Measurements from ENCODE around the gene TRAK1. TPM values are rescaled to one million over a fixed set of nuclear protein-coding genes. Genes with fewer than 3 reads are reported as not detected.

Gene TRAK1
- total RNA-seq, 1 donor from 2014 or later: 36.1 TPM

DNA sequence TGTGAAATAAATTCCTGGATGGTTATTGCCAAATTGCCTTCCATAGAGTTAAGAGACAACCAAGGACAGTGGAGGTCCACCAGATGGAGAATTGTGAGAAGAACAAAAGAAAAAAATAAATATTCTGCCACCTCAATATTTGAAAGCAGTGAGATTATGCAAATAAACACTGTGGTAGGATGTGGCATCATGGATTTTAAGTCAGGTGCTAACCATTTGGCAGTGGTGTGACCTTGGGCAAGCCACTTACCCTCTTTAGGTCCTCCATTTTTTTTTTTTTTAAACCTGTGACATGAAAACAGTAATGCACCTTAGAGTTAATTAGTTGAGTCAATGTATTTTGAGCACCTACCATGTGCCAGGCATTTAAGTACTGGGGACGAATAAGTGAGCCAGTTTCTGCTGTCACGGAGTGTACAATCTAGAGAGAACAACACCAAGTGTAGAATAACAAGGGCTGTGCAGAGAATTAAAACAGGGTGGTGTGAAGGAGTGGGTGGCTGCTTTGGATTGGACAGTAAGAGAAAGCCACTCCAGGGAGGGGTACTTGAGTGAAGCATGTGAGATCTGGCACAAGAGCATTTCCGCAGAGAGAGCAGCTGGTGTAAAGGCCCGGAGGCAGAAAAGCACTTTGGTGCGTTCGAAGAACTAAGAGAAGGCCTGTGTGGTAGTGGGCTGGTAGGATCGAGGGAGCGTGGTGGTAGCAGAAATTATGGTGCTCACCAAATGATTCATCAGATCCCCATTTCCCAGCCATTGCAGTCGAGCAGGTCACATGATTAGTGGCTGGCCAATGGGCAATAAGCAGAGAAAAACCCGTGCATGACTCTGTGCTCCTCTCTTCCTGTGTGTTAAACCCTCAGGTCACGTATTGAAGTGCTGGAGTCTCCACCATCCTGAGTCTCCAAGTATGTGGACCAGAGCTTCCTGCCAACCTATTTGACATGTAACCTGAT lies 135.6 kb downstream of the TRAK1 start:
- TF ChIP-seq, protein P1, sequence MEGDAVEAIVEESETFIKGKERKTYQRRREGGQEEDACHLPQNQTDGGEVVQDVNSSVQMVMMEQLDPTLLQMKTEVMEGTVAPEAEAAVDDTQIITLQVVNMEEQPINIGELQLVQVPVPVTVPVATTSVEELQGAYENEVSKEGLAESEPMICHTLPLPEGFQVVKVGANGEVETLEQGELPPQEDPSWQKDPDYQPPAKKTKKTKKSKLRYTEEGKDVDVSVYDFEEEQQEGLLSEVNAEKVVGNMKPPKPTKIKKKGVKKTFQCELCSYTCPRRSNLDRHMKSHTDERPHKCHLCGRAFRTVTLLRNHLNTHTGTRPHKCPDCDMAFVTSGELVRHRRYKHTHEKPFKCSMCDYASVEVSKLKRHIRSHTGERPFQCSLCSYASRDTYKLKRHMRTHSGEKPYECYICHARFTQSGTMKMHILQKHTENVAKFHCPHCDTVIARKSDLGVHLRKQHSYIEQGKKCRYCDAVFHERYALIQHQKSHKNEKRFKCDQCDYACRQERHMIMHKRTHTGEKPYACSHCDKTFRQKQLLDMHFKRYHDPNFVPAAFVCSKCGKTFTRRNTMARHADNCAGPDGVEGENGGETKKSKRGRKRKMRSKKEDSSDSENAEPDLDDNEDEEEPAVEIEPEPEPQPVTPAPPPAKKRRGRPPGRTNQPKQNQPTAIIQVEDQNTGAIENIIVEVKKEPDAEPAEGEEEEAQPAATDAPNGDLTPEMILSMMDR (IDR thresholded peaks at IDR 0.05; ENCODE audit: insufficient read depth, low read length, severe bottlenecking): no peak
- H3K4me3 ChIP-seq (ENCODE audit: low read depth, low read length): no peak overlapping the region
- H3K36me3 ChIP-seq (ENCODE audit: control insufficient read depth, insufficient read depth, low read length): peaks cover 9% of the 10 kb centered on the region
- FAIRE-seq (peak; percentile 77), DNase-seq (ENCODE audit: low read depth) (peak; percentile 31)
- H3K27me3 ChIP-seq (ENCODE audit: control insufficient read depth, insufficient read depth, low read length): no peaks in the 10 kb centered on the region

DNA sequence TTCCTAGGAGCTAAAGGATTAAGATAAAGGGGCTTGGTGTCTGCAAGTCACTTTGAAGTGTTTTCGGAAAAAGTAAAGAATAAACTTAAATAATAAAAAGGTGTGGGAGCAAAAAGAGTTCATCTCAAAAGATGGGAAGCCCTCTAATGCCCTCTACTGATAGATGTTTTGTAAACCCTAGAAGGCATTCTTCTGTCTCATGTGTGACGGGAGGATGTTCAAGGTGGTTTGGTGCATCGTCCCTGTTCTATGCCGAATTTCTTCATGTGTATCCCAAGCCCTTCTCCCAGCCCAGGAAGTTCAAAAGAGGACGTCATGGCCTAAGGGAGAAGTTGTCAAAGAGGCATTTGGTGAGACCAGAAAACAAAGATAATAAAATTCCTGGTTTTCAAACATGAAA lies 137.6 kb downstream of the TRAK1 start:
- TF ChIP-seq, protein P1 (IDR thresholded peaks at IDR 0.05; ENCODE audit: insufficient read depth, low read length, severe bottlenecking): peak; percentile 34
- Histone ChIP-seq H3K27me3 (ENCODE audit: control insufficient read depth, insufficient read depth, low read length) (no peaks in the 10 kb centered on the region), H3K36me3 (ENCODE audit: control insufficient read depth, insufficient read depth, low read length) (no peaks in the 10 kb centered on the region), H3K4me3 (ENCODE audit: low read depth, low read length) (no peak overlapping the region)
- DNase-seq (ENCODE audit: low read depth) (peak; percentile 37), FAIRE-seq (no peak)

DNA sequence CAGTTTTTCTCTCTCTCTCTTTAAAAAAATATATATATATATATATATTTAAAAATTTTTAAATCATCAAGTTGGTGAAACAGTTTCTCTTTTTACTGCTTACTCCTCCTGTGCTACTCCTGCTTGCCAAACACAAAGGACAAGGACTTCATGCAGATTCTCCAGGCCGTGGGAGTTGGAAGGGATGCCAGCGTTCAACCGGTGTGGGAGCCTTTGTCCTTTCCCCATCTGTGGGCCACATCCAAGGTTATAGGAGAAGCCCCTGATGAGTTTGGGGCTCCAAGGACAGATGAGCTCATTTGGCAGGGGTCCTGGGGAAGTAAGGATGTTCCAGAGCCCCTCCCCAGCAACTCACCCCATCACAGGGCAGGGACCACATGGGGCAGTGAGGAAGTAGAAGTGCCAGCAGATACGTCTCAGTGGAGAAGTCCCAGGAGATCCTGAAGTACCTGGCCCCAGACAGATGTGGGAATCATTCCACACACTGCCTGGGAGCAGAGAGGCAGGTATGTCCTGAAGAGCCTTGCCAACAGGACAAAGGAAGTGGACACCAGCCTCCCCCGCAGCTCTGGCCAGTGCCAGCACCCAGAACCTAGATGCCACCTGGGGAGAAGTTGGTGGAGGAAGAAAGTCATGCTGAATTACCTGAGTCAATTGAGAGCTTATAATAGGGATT lies 138.2 kb downstream of the TRAK1 start:
- Histone ChIP-seq H3K36me3 (ENCODE audit: control insufficient read depth, insufficient read depth, low read length) (no peaks in the 10 kb centered on the region), H3K27me3 (ENCODE audit: control insufficient read depth, insufficient read depth, low read length) (no peaks in the 10 kb centered on the region), H3K4me3 (ENCODE audit: low read depth, low read length) (no peak overlapping the region)
- TF ChIP-seq, protein P1 (IDR thresholded peaks at IDR 0.05; ENCODE audit: insufficient read depth, low read length, severe bottlenecking): no peak
- FAIRE-seq: no peak
- no peak for DNase-seq (ENCODE audit: low read depth)

DNA sequence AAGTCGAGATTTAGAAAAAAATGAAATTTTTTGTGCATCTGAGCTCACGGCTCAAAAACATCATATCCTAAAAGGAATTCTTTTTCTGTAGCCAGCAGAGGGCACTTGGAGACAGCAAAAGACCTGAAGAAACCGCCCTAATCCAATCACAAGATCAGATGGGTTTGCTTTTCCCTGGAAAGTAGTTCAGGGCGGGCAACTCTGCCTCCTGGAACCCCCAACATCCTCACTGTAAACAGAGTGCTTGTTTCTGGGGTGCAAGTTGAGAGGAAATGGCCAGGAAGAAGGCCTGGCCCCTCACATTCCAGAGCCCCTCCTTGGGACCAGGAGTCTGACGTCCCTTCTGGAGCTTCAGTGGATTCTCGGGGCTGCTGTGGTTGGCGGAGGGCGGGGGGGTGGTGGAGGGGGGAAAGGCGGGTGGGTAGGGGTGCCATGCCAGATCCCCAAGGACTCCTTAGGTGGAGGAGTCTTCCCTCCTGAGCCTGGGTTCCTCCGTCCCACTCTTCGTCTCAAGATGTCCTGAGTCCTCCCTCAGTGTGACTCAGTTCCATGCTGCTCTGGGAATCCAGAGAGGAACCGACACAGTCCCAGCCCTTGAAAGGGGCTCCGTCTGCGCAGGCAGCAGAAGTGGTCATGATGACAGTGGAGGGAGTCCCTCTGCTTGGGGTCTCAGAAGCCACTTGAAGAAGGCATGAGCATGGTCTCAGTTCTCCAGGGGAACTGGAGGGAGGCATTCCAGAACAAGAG lies 139.0 kb downstream of the TRAK1 start:
- DNase-seq (ENCODE audit: low read depth): peak; percentile 49
- H3K36me3 ChIP-seq (ENCODE audit: control insufficient read depth, insufficient read depth, low read length): no peaks in the 10 kb centered on the region
- H3K27me3 ChIP-seq (ENCODE audit: control insufficient read depth, insufficient read depth, low read length): no peaks in the 10 kb centered on the region
- H3K4me3 ChIP-seq (ENCODE audit: low read depth, low read length): no peak overlapping the region
- FAIRE-seq: no peak
- TF ChIP-seq, protein P1 (IDR thresholded peaks at IDR 0.05; ENCODE audit: insufficient read depth, low read length, severe bottlenecking): peak; percentile 62

DNA sequence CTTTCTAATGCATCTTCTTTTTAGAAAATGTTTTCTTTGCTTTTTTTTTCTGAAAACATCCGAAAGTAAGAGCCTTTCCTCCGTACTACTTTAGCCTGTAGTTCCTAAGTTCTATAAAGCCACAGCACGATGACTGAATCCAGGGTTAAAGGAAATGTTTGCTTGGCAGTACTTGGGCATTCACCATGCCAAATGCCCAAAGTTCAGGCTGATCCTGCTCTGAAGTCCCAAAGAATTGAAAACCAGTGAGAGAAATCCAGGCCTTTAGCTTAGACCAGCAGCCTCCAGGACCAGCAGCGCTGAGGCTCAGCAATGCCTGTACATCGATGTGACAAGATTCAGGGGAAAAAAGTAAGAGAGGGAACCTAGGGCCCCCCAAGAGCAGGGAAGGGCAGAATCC lies 139.7 kb downstream of the TRAK1 start:
- TF ChIP-seq, protein P1 (IDR thresholded peaks at IDR 0.05; ENCODE audit: insufficient read depth, low read length, severe bottlenecking): no peak

More for the DNA sequence above, 139.7 kb downstream of the TRAK1 start:
- Histone ChIP-seq H3K27me3 (ENCODE audit: control insufficient read depth, insufficient read depth, low read length) (no peaks in the 10 kb centered on the region), H3K36me3 (ENCODE audit: control insufficient read depth, insufficient read depth, low read length) (no peaks in the 10 kb centered on the region), H3K4me3 (ENCODE audit: low read depth, low read length) (no peak overlapping the region)
- DNase-seq (ENCODE audit: low read depth): no peak
- FAIRE-seq: no peak

Measured in bronchial epithelial cell (primary cell).